ENCODE measurements around the gene SH3PXD2A. TPM values are rescaled to one million over a fixed set of nuclear protein-coding genes. Genes with fewer than 3 reads are reported as not detected.

SH3PXD2A gene
- total and polyA plus RNA-seq, 5 donors from 2014 or later, result 0.24 to 15.4 (median 0.47) TPM

DNA sequence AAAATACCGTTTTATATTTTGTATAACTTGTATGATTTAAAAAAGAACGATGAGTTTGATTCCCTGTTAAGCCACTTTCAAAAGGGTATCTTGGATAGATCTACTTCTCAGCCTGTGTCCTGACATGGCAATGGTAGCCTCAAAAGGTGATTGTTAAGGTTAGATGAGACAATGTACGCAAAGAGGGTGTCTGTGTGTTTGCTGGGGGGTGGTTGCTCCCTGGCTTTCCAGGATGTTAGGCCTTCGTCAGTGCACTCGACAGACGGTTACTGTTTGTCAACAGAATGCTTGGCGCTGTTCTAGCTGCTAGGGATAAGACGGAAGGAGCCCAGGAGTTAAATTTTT, 271.5 kb downstream of the SH3PXD2A start:
- Mint-ChIP-seq H3K27me3 (peaks cover 10% of the 10 kb centered on the region), H3K9me3 (no peaks in the 10 kb centered on the region), H3K27ac (peak overlapping the region; percentile 54 to 93 (median 88)), H3K36me3 (no peaks in the 10 kb centered on the region), H3K4me3 (peak overlapping the region; percentile 86 to 97 (median 90)), H3K4me1 (peaks cover 0 to 21% (median 10%) of the 10 kb centered on the region in 4 donors)
- Histone ChIP-seq H3K27me3 (ENCODE audit: control insufficient read depth, insufficient read depth, low read length) (no peaks in the 10 kb centered on the region), H3K4me3 (ENCODE audit: low read depth, low read length) (peak overlapping the region; percentile 95), H3K9me3 (ENCODE audit: control insufficient read depth in 2 of 2, low read length in 2 of 2) (no peaks in the 10 kb centered on the region), H3K4me1 (ENCODE audit: control insufficient read depth, insufficient read depth, low read length, poor library complexity, severe bottlenecking) (peaks cover 12% of the 10 kb centered on the region), H3K27ac (ENCODE audit: insufficient read depth, low read length, poor library complexity, severe bottlenecking) (peak overlapping the region; percentile 74), H3K36me3 (ENCODE audit: control insufficient read depth, insufficient read depth, low read length) (no peaks in the 10 kb centered on the region)
- DNase-seq, result no peak
- peak in 1 of 2 donors; percentile 13 for ATAC-seq (ENCODE audit: low read depth in 2 of 2)

DNA sequence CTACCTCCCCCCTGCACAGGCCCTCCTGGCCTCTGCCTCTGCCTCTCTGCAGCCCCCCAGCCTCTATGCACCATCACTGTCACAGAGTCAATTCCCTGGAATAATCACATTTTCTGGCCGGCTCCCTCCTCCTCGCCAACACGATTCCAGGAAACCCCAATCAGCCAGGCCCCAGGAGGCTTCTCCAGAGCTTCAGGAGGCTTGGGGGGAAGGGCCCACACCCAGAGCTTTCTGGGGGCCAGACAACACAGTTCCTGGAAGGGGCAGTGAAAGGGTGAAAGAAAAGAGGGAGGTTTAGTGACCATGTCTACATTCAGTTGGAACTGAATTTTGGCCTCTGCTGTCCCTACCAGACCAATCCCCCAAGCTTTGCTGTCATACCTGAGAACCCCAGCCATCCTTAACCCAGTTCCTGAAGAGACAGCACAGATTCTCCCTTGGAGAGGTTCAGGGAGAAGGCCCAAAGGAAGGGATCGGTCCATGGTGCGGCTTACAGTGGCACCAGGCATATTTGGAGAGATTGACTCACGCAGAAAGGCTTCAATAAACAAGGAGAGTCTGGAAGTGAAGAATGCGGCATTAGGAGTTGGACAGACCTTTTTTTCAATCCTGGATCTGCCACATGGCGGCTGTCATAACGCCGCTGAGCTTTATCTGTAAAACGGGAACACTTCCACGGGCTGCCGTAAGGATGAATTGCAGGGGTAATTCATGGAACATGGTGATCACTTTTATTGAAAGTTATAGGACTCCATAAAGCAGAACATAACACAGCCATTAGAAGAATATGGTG, 272.8 kb downstream of the SH3PXD2A start:
- DNase-seq (no peak), ATAC-seq (ENCODE audit: low read depth in 2 of 2) (no peak)
- H3K27ac ChIP-seq (ENCODE audit: insufficient read depth, low read length, poor library complexity, severe bottlenecking), result no peak overlapping the region
- no peaks in the 10 kb centered on the region for H3K36me3 ChIP-seq (ENCODE audit: control insufficient read depth, insufficient read depth, low read length)
- Mint-ChIP-seq H3K36me3 (no peaks in the 10 kb centered on the region), H3K4me1 (peaks cover 0 to 21% (median 9%) of the 10 kb centered on the region in 4 donors), H3K27ac (peak overlapping the region in 1 of 3 donors; percentile 54), H3K4me3 (peak overlapping the region in 3 of 4 donors; percentile 22 to 27 (median 24)), H3K9me3 (no peaks in the 10 kb centered on the region), H3K27me3 (peaks cover 10% of the 10 kb centered on the region)
- no peaks in the 10 kb centered on the region for H3K9me3 ChIP-seq (ENCODE audit: control insufficient read depth in 2 of 2, low read length in 2 of 2)
- peaks cover 12% of the 10 kb centered on the region for H3K4me1 ChIP-seq (ENCODE audit: control insufficient read depth, insufficient read depth, low read length, poor library complexity, severe bottlenecking)
- no peaks in the 10 kb centered on the region for H3K27me3 ChIP-seq (ENCODE audit: control insufficient read depth, insufficient read depth, low read length)
- H3K4me3 ChIP-seq (ENCODE audit: low read depth, low read length), result no peak overlapping the region

DNA sequence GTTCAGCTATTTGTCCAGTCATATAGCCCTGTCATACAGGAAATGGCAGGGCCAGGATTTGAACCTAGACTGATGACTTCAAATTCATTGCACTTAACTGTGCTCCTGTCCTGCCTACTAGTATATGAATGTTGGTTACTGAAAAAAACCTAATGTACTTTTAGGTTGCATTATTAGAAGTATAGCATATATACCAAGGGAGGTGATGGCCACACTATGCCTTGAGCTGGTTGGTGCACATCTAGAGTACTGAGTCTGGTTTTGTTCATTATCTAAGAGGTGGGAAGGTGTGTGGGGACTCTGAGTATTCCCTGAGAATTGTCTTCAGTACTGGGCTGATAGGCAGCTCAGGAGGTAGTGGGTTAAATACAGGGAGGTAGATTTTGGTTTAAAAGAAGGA, 273.9 kb downstream of the SH3PXD2A start:
- Mint-ChIP-seq H3K27ac (peak overlapping the region in 1 of 3 donors; percentile 56), H3K27me3 (peaks cover 10% of the 10 kb centered on the region), H3K4me3 (peak overlapping the region in 3 of 4 donors; percentile 21 to 65 (median 50)), H3K36me3 (no peaks in the 10 kb centered on the region), H3K9me3 (no peaks in the 10 kb centered on the region), H3K4me1 (peaks cover 0 to 20% (median 9%) of the 10 kb centered on the region in 4 donors)
- no peaks in the 10 kb centered on the region for H3K36me3 ChIP-seq (ENCODE audit: control insufficient read depth, insufficient read depth, low read length)
- H3K27ac ChIP-seq (ENCODE audit: insufficient read depth, low read length, poor library complexity, severe bottlenecking), result no peak overlapping the region
- DNase-seq (peak in 1 of 3 donors; percentile 8), ATAC-seq (ENCODE audit: low read depth in 2 of 2) (no peak)
- no peaks in the 10 kb centered on the region for H3K27me3 ChIP-seq (ENCODE audit: control insufficient read depth, insufficient read depth, low read length)
- no peak overlapping the region for H3K4me3 ChIP-seq (ENCODE audit: low read depth, low read length)
- H3K4me1 ChIP-seq (ENCODE audit: control insufficient read depth, insufficient read depth, low read length, poor library complexity, severe bottlenecking), result peaks cover 12% of the 10 kb centered on the region
- H3K9me3 ChIP-seq (ENCODE audit: control insufficient read depth in 2 of 2, low read length in 2 of 2), result no peaks in the 10 kb centered on the region

DNA sequence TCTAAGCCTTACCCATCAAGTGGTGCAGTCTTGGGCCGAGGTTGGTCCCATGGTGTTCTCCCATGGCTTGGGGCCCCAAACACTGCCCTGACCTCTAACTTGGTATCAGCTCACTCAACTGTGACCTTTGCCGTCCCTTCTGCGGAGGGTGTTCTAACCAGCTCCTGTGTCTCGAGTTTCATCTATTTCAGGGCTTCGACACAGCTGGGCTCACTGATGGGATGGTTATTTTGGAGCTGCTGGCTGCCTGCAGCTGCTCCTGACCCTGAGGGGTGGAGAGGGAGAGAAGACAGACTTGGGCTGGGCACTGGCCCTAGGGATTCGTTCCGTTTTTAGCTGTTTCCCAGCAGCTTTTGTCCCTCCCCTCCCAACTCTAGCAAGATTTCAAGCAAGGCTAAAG, 274.9 kb downstream of the SH3PXD2A start:
- no peak for DNase-seq
- H3K9me3 ChIP-seq (ENCODE audit: control insufficient read depth in 2 of 2, low read length in 2 of 2), result no peaks in the 10 kb centered on the region
- no peak overlapping the region for H3K27ac ChIP-seq (ENCODE audit: insufficient read depth, low read length, poor library complexity, severe bottlenecking)
- H3K27me3 ChIP-seq (ENCODE audit: control insufficient read depth, insufficient read depth, low read length), result no peaks in the 10 kb centered on the region
- no peak for ATAC-seq (ENCODE audit: low read depth in 2 of 2)
- Mint-ChIP-seq H3K4me1 (peaks cover 0 to 16% (median 6%) of the 10 kb centered on the region in 4 donors), H3K27me3 (peaks cover 10% of the 10 kb centered on the region), H3K36me3 (no peaks in the 10 kb centered on the region), H3K9me3 (no peaks in the 10 kb centered on the region), H3K27ac (no peak overlapping the region), H3K4me3 (no peak overlapping the region)
- H3K4me1 ChIP-seq (ENCODE audit: control insufficient read depth, insufficient read depth, low read length, poor library complexity, severe bottlenecking), result peaks cover 12% of the 10 kb centered on the region
- no peaks in the 10 kb centered on the region for H3K36me3 ChIP-seq (ENCODE audit: control insufficient read depth, insufficient read depth, low read length)
- no peak overlapping the region for H3K4me3 ChIP-seq (ENCODE audit: low read depth, low read length)

DNA sequence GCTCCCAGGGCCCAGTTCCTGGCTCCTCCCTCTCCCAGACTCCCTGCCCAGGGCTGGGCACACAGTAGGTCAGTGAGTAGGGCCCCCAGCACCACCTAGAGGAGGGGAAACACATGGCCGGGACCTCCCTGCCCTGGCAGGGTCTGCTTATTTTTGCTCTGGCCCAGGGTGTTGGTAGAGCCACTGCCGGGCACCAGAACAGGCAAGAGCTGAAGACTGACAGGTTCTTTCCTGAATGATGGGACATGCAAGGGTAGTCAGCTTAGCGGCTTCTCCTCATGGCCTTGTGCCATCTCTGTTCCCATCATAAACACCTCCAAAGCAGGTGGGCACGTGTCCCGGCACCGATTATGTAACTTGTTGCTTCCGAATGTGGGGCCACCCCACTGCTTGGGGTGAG, 275.4 kb downstream of the SH3PXD2A start:
- DNase-seq (no peak), ATAC-seq (ENCODE audit: low read depth in 2 of 2) (no peak)
- H3K4me1 ChIP-seq (ENCODE audit: control insufficient read depth, insufficient read depth, low read length, poor library complexity, severe bottlenecking), result peaks cover 11% of the 10 kb centered on the region
- H3K36me3 ChIP-seq (ENCODE audit: control insufficient read depth, insufficient read depth, low read length), result no peaks in the 10 kb centered on the region
- Mint-ChIP-seq H3K9me3 (no peaks in the 10 kb centered on the region), H3K4me1 (peaks cover 0 to 13% (median 5%) of the 10 kb centered on the region in 4 donors), H3K27me3 (peaks cover 10% of the 10 kb centered on the region), H3K27ac (no peak overlapping the region), H3K4me3 (no peak overlapping the region), H3K36me3 (no peaks in the 10 kb centered on the region)
- H3K4me3 ChIP-seq (ENCODE audit: low read depth, low read length), result no peak overlapping the region
- no peaks in the 10 kb centered on the region for H3K27me3 ChIP-seq (ENCODE audit: control insufficient read depth, insufficient read depth, low read length)
- H3K9me3 ChIP-seq (ENCODE audit: control insufficient read depth in 2 of 2, low read length in 2 of 2), result no peaks in the 10 kb centered on the region
- H3K27ac ChIP-seq (ENCODE audit: insufficient read depth, low read length, poor library complexity, severe bottlenecking), result no peak overlapping the region

DNA sequence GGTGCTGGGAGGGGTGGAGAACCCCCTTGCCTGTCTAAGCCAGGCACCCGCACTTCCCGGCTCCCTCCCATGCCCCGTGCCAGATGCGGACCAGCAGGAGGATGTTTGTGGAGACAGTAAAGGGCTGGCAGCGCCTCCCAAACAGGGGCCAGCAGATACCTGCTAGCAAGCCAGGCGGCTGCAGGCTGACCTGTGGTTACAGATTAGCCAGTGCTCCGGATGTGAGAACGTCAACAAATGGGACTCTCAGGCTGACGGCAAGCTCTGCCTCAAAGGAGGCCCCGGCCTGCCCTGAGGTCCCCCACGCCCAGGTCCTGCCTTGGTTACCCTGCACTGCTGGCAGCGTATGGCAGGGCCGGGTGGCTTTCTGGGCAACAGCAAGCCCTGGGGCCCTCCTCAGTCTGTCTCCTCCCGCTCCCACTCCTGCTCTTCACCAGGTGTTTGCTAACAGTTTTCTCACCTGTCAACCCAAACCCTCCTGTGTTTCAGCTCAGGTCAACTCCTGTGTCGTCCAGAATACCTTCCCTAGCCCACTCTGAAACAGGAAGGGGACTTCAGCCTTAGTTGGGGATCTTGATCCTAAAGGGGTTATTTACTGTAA, 276.5 kb downstream of the SH3PXD2A start:
- no peak overlapping the region for H3K4me3 ChIP-seq (ENCODE audit: low read depth, low read length)
- DNase-seq (peak in 1 of 3 donors; percentile 52), ATAC-seq (ENCODE audit: low read depth in 2 of 2) (peak in 1 of 2 donors; percentile 43)
- no peak overlapping the region for H3K27ac ChIP-seq (ENCODE audit: insufficient read depth, low read length, poor library complexity, severe bottlenecking)
- no peak overlapping the region for H3K27ac Mint-ChIP-seq
- H3K4me1 Mint-ChIP-seq, result peaks cover 0 to 9% (median 3%) of the 10 kb centered on the region in 4 donors
- no peaks in the 10 kb centered on the region for H3K9me3 Mint-ChIP-seq
- H3K4me3 Mint-ChIP-seq, result no peak overlapping the region
- peaks cover 7% of the 10 kb centered on the region for H3K4me1 ChIP-seq (ENCODE audit: control insufficient read depth, insufficient read depth, low read length, poor library complexity, severe bottlenecking)
- H3K27me3 ChIP-seq (ENCODE audit: control insufficient read depth, insufficient read depth, low read length), result no peaks in the 10 kb centered on the region
- peaks cover 10% of the 10 kb centered on the region for H3K27me3 Mint-ChIP-seq
- H3K36me3 ChIP-seq (ENCODE audit: control insufficient read depth, insufficient read depth, low read length), result no peaks in the 10 kb centered on the region
- no peaks in the 10 kb centered on the region for H3K36me3 Mint-ChIP-seq
- H3K9me3 ChIP-seq (ENCODE audit: control insufficient read depth in 2 of 2, low read length in 2 of 2), result no peaks in the 10 kb centered on the region

DNA sequence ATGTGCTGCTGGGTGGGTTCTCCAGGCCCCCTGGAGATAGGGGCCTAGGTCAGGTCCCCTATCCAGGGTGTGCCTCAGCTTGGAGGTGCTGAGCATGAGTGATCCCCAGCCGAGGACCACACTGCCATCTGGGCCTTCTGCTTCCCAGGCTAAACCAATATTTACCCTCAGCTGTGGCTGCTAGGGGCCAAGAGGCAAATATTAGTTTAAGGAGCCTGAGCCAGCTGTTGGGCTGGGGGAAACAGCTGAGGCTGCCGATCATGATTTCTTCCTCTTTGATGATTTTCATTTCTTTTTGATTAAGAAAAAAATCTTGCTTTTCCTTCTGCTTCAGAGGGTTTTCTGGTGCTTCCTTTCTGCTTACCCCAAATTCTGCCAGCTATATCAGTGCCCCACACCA, 278.5 kb downstream of the SH3PXD2A start:
- H3K27ac ChIP-seq (ENCODE audit: insufficient read depth, low read length, poor library complexity, severe bottlenecking), result no peak overlapping the region
- Mint-ChIP-seq H3K27ac (no peak overlapping the region), H3K4me3 (no peak overlapping the region), H3K9me3 (no peaks in the 10 kb centered on the region), H3K27me3 (peaks cover 17% of the 10 kb centered on the region), H3K36me3 (no peaks in the 10 kb centered on the region), H3K4me1 (no peaks in the 10 kb centered on the region)
- H3K4me1 ChIP-seq (ENCODE audit: control insufficient read depth, insufficient read depth, low read length, poor library complexity, severe bottlenecking), result no peaks in the 10 kb centered on the region
- H3K27me3 ChIP-seq (ENCODE audit: control insufficient read depth, insufficient read depth, low read length), result no peaks in the 10 kb centered on the region
- H3K9me3 ChIP-seq (ENCODE audit: control insufficient read depth in 2 of 2, low read length in 2 of 2), result no peaks in the 10 kb centered on the region
- DNase-seq (no peak), ATAC-seq (ENCODE audit: low read depth in 2 of 2) (no peak)
- no peak overlapping the region for H3K4me3 ChIP-seq (ENCODE audit: low read depth, low read length)
- no peaks in the 10 kb centered on the region for H3K36me3 ChIP-seq (ENCODE audit: control insufficient read depth, insufficient read depth, low read length)
